ENCODE data around the gene UQCRC1.

The UQCRC1 gene

DNA sequence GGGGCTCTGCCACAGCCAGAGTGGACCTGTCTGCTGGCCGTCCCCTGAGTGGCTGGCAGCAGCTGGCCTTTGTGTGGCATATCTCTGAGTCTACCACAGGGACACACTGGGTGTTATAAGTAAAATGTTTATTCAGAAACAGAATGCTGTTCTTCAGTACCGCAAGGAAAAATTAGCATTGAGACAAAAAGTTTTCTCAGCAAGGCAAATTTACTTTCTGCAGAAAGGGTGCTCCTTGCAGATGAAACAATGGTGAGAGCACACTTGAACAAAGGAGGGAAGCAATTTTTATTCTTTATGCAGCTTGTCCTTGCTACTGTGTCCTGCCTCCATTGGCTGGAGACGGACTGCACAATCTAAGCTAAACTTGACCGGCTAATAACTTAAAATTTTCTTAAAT is 8.1 kb upstream of the UQCRC1 start:
- Histone ChIP-seq H3K27me3 (replicated peaks; ENCODE audit: control insufficient read depth, insufficient read depth, low read length) (no peaks in the 10 kb centered on the region), H3K36me3 (ENCODE audit: control insufficient read depth, insufficient read depth, low read length, severe bottlenecking) (no peaks in the 10 kb centered on the region), H3K4me1 (ENCODE audit: control insufficient read depth, insufficient read depth, low read length) (peaks cover 29% of the 10 kb centered on the region), H3K9ac (ENCODE audit: low read length) (no peak overlapping the region), H3K9me3 (ENCODE audit: control insufficient read depth, low read length) (peaks cover 18% of the 10 kb centered on the region), H3K4me3 (ENCODE audit: low read length) (peak overlapping the region; percentile 25)
- no peak for DNase-seq (ENCODE audit: low read depth)

DNA sequence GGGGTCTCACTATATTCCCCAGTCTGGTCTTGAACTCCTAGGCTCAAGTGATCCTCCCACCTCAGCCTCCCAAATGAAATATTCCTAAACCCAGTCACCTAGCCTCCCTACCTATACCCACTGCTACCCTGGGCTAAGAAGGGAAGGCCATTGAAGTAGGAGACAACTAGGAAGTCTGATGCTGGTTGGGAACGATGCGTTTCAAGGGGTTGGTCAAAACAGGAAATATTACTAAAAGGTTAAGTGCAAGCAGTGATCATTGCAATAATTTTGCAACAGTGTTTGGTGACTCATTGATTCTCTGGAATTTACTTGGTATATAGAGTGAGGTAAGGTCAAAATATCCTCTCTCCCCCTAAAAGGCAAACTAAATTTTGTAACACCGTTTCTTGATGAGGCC is 4.6 kb upstream of the UQCRC1 start:
- Histone ChIP-seq H3K27me3 (replicated peaks; ENCODE audit: control insufficient read depth, insufficient read depth, low read length) (no peaks in the 10 kb centered on the region), H3K36me3 (ENCODE audit: control insufficient read depth, insufficient read depth, low read length, severe bottlenecking) (no peaks in the 10 kb centered on the region), H3K4me1 (ENCODE audit: control insufficient read depth, insufficient read depth, low read length) (peaks cover 19% of the 10 kb centered on the region), H3K9ac (ENCODE audit: low read length) (peak overlapping the region; percentile 40), H3K4me3 (ENCODE audit: low read length) (peak overlapping the region; percentile 17), H3K9me3 (ENCODE audit: control insufficient read depth, low read length) (peaks cover 18% of the 10 kb centered on the region)
- peak; percentile 78 for DNase-seq (ENCODE audit: low read depth)

DNA sequence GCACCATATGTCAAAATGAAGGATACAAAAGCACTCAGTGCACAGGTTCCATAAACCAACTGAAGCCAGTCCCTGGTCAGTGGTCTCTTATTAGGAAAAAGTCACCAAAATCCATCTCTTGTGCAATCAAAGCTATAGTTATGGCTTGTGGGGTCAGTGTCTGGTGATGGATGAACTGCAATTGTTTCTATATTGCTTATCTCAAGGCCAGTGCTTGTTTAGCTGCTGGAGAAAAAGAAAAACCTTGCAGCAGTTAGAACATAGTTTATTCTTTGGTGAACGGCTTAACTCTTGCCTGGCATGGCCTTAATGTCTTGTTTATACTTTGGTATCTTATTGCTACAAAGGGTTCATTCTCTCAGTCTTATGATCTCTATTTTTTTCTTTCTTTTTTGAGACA is 2.9 kb upstream of the UQCRC1 start:
- H3K36me3 ChIP-seq (ENCODE audit: control insufficient read depth, insufficient read depth, low read length, severe bottlenecking), result peaks cover 11% of the 10 kb centered on the region
- H3K27me3 ChIP-seq (replicated peaks; ENCODE audit: control insufficient read depth, insufficient read depth, low read length), result no peaks in the 10 kb centered on the region
- H3K4me3 ChIP-seq (ENCODE audit: low read length), result no peak overlapping the region
- peaks cover 10% of the 10 kb centered on the region for H3K9me3 ChIP-seq (ENCODE audit: control insufficient read depth, low read length)
- peak; percentile 7 for DNase-seq (ENCODE audit: low read depth)
- H3K4me1 ChIP-seq (ENCODE audit: control insufficient read depth, insufficient read depth, low read length), result peaks cover 26% of the 10 kb centered on the region
- H3K9ac ChIP-seq (ENCODE audit: low read length), result no peak overlapping the region

DNA sequence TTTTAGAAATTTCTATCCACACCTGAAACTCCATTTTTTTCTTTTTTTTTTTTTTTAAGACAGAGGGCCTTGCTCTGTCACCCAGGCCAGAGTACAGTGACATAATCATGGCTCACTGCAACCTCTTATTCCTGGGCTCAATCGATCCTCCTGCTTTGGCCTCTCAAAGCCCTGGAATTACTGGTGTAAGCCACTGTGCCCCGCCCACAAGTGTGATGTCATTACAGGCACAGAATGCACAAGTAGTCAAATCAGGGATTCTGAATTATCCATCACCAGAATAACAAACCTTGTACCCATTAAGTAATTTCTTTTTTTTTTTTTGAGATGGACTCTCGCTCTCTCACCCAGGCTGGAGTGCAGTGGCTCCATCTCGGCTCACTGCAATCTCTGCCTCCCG is 1.9 kb downstream of the UQCRC1 start:
- H3K36me3 ChIP-seq (ENCODE audit: control insufficient read depth, insufficient read depth, low read length, severe bottlenecking), result peaks cover 49% of the 10 kb centered on the region

DNA sequence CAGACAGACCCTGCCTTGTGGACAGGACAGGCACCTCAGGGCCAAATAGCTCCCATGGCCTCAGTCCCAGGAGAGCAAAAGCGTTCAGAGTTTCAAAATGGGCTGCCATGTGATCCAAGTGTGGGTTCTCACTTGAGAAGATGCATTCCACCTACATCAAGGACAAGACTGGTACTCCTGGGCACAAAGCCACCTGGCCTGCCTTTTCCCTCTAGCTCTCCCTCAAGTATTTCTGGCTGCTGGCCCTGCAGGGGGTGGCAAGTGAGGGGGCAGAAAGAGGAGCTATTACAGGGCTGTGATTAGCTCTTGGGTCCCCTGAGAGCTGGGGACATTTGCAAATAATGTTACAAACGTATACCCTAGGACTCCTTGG is 7.8 kb downstream of the UQCRC1 start:
- no peaks in the 10 kb centered on the region for H3K27me3 ChIP-seq (replicated peaks; ENCODE audit: control insufficient read depth, insufficient read depth, low read length)
- H3K9ac ChIP-seq (ENCODE audit: low read length), result no peak overlapping the region
- H3K4me1 ChIP-seq (ENCODE audit: control insufficient read depth, insufficient read depth, low read length), result peaks cover 24% of the 10 kb centered on the region
- H3K9me3 ChIP-seq (ENCODE audit: control insufficient read depth, low read length), result no peaks in the 10 kb centered on the region
- no peak for DNase-seq (ENCODE audit: low read depth)
- H3K36me3 ChIP-seq (ENCODE audit: control insufficient read depth, insufficient read depth, low read length, severe bottlenecking), result peaks cover 85% of the 10 kb centered on the region
- H3K4me3 ChIP-seq (ENCODE audit: low read length), result no peak overlapping the region

More for the DNA sequence above, 1.9 kb downstream of the UQCRC1 start:
- peak; percentile 30 for DNase-seq (ENCODE audit: low read depth)
- no peaks in the 10 kb centered on the region for H3K27me3 ChIP-seq (replicated peaks; ENCODE audit: control insufficient read depth, insufficient read depth, low read length)
- H3K4me3 ChIP-seq (ENCODE audit: low read length), result no peak overlapping the region
- H3K9ac ChIP-seq (ENCODE audit: low read length), result no peak overlapping the region
- H3K9me3 ChIP-seq (ENCODE audit: control insufficient read depth, low read length), result no peaks in the 10 kb centered on the region
- H3K4me1 ChIP-seq (ENCODE audit: control insufficient read depth, insufficient read depth, low read length), result peaks cover 13% of the 10 kb centered on the region

DNA sequence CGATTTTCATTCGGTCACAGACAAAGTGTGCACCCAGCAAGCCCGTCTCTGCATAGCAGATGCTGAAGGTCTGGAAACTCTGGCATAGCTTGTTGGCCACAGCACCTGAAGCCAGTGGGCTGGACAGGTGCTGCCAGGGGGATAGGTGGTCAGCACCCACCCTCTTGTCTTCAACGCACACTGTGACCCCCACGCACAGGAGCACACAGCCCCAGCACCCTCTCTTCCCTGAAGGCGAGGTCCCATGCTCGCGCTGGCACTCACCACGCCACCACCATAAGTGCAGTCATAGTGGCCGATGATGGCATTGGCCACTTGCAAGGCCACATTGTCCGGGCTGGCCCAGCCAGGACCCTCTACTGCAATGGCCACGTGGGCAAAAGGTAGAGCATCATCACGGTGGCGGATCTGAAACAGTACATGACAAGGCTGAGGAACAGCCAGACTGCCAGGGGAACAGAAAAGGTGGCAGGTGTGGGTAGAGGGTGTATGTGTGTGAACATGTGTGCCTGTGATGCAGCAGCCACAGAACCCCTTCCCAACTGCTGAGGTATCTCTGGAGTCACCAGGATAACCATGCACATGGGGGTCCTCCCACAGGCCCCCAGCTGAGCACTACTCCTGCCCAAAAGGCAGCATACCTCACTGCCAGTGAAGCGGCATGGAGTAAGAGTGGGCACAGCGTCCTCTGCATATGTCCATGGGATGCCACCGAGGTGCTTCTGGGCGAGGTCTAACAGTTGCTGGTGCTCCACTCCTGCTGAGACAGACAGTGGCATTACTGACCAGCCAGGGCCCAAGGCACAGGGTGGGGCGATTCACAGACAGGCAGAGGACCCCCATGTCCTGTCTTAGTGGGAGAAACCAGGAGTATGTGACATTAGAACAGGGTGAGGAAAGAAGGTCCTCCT is 8.5 kb downstream of the UQCRC1 start:
- H3K4me3 ChIP-seq (ENCODE audit: low read length), result no peak overlapping the region
- H3K4me1 ChIP-seq (ENCODE audit: control insufficient read depth, insufficient read depth, low read length), result peaks cover 30% of the 10 kb centered on the region
- no peaks in the 10 kb centered on the region for H3K27me3 ChIP-seq (replicated peaks; ENCODE audit: control insufficient read depth, insufficient read depth, low read length)
- H3K9ac ChIP-seq (ENCODE audit: low read length), result no peak overlapping the region
- H3K36me3 ChIP-seq (ENCODE audit: control insufficient read depth, insufficient read depth, low read length, severe bottlenecking), result peaks cover 81% of the 10 kb centered on the region
- H3K9me3 ChIP-seq (ENCODE audit: control insufficient read depth, low read length), result no peaks in the 10 kb centered on the region
- DNase-seq (ENCODE audit: low read depth), result no peak

DNA sequence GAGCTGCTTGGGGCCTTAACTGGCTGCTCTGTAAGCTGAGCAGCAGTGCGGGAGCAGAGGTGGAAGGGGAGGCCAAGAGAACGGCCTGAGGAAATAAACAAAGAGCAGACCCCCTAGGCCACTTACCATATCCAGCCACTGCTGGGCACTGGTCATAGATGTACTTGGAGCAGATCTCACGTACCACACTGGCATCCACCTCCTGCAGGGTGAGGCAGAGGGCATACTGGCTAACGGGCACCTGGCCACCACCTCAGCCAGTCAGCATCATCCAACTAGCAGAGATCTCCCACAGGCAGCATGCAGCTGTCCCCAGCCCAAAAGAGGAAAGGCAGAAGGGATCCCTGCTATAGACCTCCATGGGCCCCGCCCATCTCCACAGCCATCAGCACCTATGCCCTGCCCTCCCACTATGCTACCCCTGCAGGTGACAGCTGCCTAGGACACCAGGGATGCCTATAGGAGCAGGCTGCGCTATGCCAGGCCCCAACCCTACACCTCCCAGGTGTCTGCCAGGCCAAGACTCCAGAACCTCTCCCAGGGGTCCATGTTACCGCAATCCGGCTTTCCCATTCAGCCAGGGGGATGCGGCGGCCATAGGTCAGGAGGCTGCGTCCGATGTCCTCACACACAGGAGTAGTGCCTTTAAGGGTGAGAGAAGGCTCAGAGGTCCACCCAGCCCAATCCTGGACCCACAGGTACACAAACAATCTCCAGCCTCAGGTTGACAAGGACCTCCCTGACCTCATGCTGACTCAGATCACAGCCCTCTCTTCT is 9.7 kb downstream of the UQCRC1 start:
- no peaks in the 10 kb centered on the region for H3K27me3 ChIP-seq (replicated peaks; ENCODE audit: control insufficient read depth, insufficient read depth, low read length)
- H3K4me3 ChIP-seq (ENCODE audit: low read length), result no peak overlapping the region
- H3K9ac ChIP-seq (ENCODE audit: low read length), result peak overlapping the region; percentile 51
- no peak for DNase-seq (ENCODE audit: low read depth)
- H3K36me3 ChIP-seq (ENCODE audit: control insufficient read depth, insufficient read depth, low read length, severe bottlenecking), result peaks cover 69% of the 10 kb centered on the region
- H3K4me1 ChIP-seq (ENCODE audit: control insufficient read depth, insufficient read depth, low read length), result peaks cover 39% of the 10 kb centered on the region
- H3K9me3 ChIP-seq (ENCODE audit: control insufficient read depth, low read length), result no peaks in the 10 kb centered on the region

DNA sequence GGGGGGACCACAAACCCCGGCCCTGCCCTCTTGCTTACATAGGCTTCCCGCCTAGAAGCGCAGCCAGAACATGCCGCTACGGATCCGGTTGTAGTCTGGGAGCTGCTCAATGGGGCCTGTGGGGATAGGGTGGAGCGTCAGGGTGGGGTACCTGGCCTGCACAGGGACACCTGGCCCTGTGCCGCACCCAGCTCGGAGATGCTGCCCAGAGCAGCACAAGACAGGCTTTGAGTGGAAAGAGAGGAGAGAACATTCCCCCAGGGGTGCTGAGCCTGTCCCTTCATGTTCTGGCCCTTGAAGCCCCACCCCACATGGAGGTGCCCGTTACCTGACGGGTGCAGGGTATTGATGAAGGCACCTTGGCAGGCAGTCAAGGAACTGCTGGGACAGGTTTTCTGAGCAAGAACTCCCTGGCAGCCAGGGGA is 10.4 kb downstream of the UQCRC1 start:
- DNase-seq (ENCODE audit: low read depth), result no peak
- peaks cover 43% of the 10 kb centered on the region for H3K4me1 ChIP-seq (ENCODE audit: control insufficient read depth, insufficient read depth, low read length)
- H3K4me3 ChIP-seq (ENCODE audit: low read length), result no peak overlapping the region
- H3K9me3 ChIP-seq (ENCODE audit: control insufficient read depth, low read length), result no peaks in the 10 kb centered on the region
- H3K36me3 ChIP-seq (ENCODE audit: control insufficient read depth, insufficient read depth, low read length, severe bottlenecking), result peaks cover 63% of the 10 kb centered on the region
- peak overlapping the region; percentile 51 for H3K9ac ChIP-seq (ENCODE audit: low read length)
- no peaks in the 10 kb centered on the region for H3K27me3 ChIP-seq (replicated peaks; ENCODE audit: control insufficient read depth, insufficient read depth, low read length)

DNA sequence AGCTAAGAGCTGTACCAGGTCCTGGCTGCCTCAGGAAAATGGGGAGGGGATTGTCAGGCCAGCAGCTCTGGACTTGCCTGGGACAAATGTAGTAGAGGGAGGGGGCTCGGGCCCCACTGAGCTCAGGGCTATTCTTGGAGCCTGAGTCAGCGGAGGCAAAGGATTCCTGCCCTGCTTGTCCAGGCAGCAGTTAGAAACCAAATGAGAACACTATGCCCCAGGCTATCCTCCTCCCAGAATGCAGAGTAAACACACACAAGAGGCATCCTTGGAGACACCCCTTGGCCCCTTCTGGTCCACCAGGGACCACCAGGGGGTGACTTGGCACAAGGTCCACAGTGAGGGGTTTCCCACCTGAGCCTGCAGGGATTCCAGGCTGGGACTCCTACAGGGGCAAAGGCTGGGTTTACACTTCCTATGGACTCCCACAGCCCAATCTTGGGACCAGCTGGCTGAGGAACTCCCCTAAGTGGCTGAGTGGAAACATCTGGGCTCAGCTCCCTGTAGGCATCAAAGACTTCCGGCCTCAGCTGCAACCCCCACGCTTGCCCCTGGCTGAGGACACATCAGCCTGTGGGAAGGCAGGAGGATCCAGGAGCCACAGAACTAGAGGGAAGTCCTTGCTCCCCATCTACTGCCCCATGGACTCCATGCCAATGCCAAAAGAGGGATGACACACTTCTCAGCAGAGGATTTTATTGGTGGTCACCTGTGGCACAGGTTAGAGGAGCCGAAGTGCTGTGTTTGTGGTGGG is 10.9 kb downstream of the UQCRC1 start:
- DNase-seq (ENCODE audit: low read depth), result peak; percentile 98
- no peaks in the 10 kb centered on the region for H3K27me3 ChIP-seq (replicated peaks; ENCODE audit: control insufficient read depth, insufficient read depth, low read length)
- peaks cover 43% of the 10 kb centered on the region for H3K4me1 ChIP-seq (ENCODE audit: control insufficient read depth, insufficient read depth, low read length)
- peaks cover 57% of the 10 kb centered on the region for H3K36me3 ChIP-seq (ENCODE audit: control insufficient read depth, insufficient read depth, low read length, severe bottlenecking)
- H3K4me3 ChIP-seq (ENCODE audit: low read length), result no peak overlapping the region
- no peaks in the 10 kb centered on the region for H3K9me3 ChIP-seq (ENCODE audit: control insufficient read depth, low read length)
- H3K9ac ChIP-seq (ENCODE audit: low read length), result peak overlapping the region; percentile 51

DNA sequence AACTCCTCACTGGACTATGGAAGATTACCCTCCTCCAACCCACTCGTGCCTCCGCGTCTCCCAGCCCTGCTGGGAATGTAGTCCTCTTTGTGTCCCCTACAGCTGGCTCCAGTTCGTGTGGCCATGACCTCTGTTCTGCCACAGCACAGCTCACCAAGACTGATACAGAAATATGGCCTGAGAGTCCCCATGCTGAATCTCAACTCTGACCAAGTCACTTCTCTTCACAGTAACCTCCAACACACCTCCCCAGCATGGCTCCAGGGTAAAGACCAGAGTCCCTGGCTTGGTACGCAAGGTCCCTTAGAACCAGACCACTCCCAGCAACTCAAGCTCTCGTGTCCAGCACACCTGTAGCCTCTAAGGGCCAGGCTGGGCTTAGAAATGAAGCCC is 12.0 kb downstream of the UQCRC1 start:
- Histone ChIP-seq H3K9ac (ENCODE audit: low read length) (no peak overlapping the region), H3K9me3 (ENCODE audit: control insufficient read depth, low read length) (no peaks in the 10 kb centered on the region), H3K27me3 (replicated peaks; ENCODE audit: control insufficient read depth, insufficient read depth, low read length) (no peaks in the 10 kb centered on the region), H3K4me1 (ENCODE audit: control insufficient read depth, insufficient read depth, low read length) (peaks cover 43% of the 10 kb centered on the region), H3K36me3 (ENCODE audit: control insufficient read depth, insufficient read depth, low read length, severe bottlenecking) (peaks cover 46% of the 10 kb centered on the region), H3K4me3 (ENCODE audit: low read length) (no peak overlapping the region)
- DNase-seq (ENCODE audit: low read depth), result no peak

All from adipocyte (in vitro differentiated cells).